NCI-H146 (cell line): ENCODE measurements around the gene FKBP7.
"Not testable (repeated sequence)": the region's sequence is repeated elsewhere in the genome, so short reads cannot be mapped to it uniquely, and the experiment has no call there.

ENCODE experiments used
- DNase-seq: peaks from one replicate; lab custom pipeline; 2025; lab: John Stamatoyannopoulos, UW

Gene FKBP7, protein sequence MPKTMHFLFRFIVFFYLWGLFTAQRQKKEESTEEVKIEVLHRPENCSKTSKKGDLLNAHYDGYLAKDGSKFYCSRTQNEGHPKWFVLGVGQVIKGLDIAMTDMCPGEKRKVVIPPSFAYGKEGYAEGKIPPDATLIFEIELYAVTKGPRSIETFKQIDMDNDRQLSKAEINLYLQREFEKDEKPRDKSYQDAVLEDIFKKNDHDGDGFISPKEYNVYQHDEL

DNA sequence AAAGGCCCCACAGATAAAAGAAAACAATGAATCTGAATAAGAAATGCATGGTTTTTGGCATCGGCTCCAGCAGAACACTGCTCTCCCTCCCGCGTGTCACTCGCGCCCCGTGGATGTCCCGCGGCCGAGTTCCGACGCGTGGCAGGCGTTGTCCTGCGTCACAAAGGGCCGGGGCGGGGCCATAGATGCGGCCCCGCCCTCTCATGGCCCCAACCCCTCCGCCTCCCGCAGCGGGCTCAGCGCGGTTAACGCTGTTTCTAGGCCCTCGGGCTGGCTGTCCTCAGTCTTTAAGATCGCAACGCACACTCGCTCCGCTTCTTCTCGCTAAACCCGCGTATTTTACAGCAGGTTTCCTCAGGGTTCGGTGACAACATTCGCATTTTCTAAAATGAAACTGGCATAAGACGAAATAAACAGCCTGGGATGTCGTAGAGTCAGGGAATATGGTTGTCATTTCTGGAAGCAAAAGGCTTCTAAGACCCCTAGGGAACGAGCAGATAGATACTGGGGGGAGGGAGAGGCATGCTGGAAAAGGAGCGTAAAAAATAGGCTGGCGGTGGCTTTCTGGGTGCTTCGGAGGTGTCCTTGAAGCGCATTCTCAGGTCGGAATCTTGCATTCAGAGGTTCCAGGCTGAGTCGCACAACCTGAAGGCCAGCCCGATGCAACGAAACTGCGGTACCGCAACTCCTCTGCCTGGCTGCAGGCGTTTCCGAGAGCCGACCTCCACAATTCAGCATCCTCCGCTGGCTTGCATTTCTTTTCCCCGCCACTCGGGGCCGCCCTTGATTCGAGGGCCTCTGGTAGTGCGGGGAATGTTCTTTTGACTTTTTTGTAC, at the start of gene FKBP7:
FKBP7 (minus strand) TSS at position 162 of the 836 bp plus-strand sequence; CDS start at position 61, 101 bp downstream.
- DNase-seq, result peak; percentile 79

DNA sequence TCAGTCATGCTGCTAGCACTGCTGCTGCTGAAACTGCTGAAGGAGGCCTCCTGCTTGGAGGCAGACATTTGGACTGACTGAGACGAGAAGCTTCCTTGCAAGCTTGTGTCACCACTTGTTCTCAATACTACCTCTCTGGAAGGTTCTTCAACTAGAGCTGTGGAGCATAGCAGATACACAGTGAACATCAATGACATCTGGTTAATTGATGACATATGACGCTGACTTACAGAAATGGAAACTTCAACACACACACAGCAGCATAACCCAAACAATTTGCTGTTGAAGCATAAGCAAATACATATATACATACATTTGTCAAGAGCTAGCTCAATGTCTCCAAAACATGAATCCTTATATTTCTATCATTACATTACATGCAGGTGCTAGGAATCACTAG, 49.2 kb upstream of the FKBP7 start:
- no peak for DNase-seq

DNA sequence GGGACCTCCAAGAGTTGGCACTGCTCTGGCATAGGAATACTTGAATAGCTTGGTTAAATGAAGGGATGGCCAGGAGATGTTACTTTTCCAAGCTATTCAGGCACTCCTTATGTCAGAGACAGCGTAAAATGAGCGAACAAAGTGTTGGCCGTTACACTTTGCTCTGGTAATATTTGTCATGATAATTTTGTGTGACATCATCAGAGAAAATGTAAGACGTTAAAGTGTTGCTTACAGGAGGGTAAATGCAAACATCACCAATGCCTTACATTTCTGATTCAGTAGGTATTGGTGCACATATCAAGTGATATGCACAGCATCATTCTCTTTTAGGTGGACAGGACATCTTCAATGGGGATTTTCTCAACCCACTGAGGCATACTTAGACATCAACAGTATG, 47.9 kb upstream of the FKBP7 start:
- no peak for DNase-seq

DNA sequence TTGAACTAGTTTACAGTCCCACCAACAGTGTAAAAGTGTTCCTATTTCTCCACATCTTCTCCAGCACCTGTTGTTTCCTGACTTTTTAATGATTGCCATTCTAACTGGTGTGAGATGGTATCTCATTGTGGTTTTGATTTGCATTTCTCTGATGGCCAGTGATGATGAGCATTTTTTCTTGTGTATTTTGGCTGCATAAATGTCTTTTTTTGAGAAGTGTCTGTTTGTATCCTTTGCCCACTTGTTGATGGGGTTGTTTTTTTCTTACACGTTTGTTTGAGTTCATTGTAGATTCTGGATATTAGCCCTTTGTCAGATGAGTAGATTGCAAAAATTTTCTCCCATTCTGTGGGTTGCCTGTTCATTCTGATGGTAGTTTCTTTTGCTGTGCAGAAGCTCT, 47.1 kb upstream of the FKBP7 start:
- DNase-seq, result not testable (repeated sequence)

DNA sequence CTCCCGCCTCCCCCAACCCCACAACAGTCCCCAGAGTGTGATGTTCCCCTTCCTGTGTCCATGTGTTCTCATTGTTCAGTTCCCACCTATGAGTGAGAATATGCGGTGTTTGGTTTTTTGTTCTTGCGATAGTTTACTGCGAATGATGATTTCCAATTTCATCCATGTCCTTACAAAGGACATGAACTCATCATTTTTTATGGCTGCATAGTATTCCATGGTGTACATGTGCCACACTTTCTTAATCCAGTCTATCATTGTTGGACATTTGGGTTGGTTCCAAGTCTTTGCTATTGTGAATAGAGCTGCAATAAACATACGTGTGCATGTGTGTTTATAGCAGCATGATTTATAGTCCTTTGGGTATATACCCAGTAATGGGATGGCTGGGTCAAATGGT, 46.6 kb upstream of the FKBP7 start:
- DNase-seq, result not testable (repeated sequence)

DNA sequence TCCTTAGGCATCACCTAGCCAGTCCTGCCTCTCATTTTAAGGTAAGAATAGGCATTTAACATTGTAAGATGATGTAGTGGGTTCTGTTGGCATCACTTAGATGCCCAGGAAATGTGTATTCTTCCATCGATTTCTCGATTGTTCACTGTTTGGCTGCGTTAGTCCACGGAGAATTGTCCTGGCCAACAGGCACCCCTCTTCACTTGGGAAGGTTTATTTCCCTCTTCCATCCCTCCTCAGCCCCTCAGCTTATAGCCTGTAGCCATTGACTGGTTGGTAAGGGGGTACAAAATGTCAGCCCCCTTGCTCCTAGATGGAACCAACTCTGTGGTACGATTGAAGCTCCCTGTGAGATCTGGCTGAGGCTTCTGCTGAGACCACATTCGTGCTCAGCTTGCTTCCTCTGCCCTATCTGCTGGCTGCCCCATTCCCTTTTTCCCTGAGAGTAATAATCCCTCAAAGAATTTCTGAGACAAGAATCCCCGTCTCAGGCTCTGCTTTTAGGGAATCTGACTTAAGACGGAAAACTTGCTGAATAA, 45.3 kb upstream of the FKBP7 start:
- DNase-seq, result no peak

DNA sequence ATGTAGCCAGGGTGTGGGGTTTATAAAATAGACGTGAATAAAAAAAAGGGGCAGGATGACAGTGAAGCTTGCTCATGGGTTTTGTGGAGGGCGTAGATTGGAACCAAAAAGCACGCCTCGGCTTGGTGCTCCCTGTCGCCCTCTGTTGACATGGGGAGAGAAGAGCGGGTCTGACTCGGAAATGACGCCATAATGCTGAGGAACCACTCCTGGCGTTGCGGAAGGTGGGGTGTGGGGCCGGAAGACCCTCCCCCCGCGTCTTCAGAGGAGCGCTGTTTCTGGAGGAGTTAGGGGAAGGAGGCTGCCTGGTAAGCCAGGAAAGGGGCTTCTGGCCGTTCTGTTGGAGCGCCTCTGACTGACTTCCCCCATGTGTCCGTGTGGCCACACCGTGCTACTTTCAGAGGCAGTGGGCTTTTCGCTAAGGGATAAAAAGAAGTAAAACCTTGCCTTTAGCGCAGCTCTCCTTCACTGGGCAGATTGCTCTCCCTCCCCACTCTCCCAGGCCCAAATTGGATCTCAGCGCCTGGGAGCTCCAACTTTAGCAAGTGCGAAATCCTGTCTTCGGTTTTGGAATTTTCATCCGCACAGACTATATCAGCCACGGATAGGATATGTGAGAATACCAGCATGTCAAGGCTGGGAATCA, 44.7 kb upstream of the FKBP7 start:
- DNase-seq, result no peak

DNA sequence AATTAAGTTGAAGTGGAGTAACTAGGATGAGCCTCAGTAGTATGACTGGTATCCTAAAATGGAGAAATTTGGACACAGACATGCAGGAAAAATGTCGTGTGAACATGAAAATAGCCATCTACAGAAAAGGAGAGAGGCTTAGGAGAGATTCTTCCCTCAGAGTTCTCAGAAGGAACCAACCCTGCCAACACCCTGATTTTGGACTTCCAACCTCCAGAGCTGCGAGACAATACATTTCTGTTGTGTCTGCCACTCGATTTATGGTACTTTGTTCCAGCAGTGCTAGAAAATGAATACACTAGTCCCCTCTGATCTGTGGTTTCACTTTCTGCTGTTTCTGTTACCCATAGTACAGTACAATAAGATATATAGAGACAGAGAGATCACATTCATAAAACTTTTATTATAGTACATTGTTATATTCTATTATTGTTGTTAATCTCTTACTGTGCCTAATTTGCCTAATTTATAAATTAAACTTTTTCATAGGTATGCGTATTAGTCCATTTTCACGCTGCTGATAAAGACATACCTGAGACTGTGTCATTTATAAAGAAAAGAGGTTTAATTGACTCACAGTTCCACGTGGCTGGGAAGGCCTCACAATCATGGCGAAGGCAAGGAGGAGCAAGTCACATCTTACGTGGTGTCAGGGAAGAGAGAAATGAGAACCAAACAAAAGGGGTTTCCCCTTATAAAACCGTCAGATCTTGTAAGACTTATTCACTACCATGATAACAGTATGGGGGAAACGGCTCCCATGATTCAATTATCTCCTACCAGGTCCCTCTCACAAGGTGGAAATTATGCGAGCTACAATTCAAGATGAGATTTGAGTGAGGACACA, 43.1 kb upstream of the FKBP7 start:
- DNase-seq, result no peak

DNA sequence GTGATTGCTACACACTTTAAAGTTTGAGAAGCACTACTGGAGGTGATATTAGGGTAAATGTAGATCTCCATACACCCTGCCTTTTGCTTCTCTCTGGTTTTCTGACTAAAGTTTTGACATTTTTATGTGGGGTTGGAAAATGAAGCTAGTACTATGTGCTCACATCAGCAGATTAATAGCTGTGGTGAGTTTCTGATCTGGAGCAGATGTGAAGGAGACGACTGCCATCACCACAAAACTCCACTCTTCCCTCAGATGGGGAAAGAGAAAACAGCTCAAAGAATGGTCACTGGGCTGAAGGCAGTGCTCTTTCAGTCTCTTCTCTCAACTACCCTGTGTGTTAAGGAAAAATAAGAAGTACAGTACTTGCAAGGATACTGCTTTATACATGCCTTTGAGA, 39.1 kb upstream of the FKBP7 start:
- DNase-seq, result no peak

DNA sequence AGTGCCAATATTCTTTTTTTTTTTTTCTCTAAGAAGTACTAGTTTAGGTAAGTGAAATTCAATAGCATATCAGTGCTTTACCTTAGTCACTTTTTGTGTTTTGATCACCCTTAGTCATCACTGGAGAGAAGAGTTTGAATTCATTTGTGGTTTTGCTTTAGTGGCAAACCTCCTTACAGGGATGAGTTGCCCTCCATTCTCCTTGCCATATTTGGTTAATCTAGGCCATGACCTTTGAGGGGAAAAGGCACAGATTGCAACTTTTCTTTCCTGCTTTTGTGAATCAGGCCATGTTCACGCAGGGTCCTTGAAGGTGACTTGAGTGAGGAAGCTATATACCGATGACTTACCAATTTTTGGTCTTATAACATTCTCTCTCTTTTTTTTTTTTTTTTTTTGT, 36.3 kb upstream of the FKBP7 start:
- no peak for DNase-seq

DNA sequence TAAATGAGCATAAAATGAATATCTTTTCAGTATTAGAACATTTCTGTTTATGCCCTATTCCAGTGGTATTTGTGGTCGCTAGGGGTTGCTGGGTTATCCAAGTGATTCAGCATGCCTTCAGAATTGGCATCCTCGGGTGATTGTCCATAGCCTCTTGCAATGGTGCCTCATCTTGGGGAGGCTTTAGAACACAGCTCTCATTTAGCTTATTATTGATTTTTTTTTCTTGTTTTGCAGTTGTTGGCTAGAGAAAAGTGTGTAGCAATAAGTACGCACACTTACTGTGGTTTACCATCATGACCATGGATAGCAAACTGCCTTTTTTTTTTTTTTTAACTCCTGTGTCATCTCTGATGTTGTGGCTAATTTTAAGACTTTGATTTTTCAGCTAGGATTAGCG, 35.5 kb upstream of the FKBP7 start:
- DNase-seq, result no peak

DNA sequence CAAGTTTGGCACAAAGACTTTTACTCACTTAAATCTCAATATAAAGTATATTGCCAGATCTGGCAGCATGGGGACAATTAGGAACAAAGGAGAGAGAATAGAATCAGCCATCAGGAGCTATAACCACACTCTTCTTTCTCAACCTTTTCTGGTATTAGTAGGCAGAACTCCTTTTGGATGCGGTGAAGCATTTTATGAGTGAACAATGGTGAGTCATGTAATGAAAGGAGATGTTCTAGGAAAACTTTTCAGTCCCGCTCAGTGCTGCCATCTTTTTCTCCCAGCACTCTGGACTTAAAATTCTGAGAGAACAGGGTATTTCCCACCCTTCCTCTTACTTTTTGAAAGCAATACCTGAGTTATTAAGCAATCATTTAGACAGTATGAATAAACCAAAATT, 34.1 kb upstream of the FKBP7 start:
- no peak for DNase-seq

DNA sequence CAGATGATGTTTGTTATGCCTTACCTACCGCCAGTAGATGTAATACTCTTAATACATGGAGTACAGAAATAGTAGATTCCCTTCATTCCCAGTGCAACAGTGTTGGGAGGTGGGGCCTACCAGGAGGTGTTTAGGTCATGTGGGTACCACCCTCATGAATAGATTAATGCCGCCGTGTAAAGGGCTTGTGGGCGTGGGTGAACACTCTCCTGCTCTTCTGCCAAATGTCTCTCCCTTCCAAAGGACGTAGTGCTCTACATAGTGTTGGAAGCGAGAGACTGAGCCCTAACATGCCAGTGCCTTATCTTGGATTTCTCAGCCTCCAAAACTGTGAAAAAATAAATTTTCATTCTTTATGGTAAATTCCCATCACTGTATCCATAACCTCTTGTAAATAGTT, 32.0 kb upstream of the FKBP7 start:
- DNase-seq, result no peak

DNA sequence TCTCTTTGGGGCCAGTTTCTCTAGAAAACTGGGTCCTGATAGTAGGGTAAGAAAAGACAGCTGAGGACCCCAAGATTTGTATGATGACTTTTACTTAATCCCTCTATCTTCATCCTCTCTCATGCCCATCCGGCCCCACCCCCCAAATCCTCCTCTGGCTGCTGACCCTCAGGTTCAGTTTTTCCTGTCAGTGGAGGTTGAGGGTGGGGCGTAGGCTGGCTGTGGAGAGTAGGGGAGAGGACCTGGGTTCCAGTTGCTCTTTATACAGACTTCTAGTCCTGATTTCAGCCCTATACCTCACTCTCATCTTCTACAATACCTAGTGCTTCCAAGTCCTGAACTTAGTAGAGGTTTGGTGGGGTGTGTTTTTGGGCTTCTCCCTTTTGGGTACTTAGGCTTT, 30.2 kb upstream of the FKBP7 start:
- no peak for DNase-seq

DNA sequence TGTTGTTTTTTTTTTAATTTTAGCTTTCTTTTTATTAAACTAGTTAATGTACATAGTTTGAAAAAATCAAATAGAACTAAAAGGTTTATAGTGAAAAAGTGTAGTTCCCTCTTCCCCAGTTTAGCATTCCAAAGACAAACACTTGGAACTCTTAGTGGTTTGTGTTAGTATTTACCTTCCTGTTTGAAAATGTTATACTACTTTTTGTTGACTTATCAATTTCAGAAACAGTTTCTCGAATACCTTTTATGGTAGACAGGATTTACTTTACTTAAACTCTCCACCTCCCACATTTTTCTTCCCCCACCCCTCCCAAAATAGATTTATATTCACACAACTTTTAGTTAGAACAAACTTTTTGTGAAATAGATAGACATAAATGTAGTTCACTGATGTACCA, 28.5 kb upstream of the FKBP7 start:
- no peak for DNase-seq

DNA sequence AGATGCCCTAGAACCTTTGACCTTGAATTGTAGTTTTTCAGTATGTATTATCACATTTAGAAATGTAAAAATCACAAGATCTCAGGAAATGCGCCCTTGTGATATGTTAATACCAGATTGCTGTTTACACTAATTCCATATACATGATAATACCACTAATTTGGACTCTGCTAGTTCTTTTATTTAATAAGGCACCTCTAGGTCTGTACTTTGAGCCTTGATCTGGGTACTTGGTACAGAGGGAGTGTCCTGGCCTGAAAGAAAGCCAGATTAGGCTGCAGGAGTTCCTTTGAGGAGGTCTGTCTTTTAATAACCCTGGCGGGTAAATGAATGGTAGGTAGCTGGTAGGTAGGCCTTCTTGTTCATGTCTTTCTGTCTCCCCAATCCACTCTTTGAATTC, 28.1 kb upstream of the FKBP7 start:
- no peak for DNase-seq

DNA sequence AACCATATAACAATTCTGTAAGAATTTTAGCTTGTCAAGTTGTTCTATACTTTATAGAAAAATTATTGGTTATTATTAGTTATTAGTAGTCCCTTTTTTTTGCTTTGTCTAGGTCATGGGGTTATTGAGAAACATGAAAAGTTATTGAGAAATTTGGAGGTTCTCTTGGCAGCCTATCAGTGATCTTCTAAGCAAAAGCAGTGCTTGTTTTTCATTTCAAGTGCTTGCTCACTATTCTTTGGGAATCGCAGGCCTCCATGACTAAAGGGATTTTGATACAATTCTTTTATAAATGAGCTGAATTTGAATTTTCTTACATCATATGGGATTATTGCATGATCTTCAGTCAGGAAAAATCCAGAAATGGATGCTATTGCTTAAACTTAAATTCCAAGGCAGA, 27.7 kb upstream of the FKBP7 start:
- DNase-seq, result no peak

DNA sequence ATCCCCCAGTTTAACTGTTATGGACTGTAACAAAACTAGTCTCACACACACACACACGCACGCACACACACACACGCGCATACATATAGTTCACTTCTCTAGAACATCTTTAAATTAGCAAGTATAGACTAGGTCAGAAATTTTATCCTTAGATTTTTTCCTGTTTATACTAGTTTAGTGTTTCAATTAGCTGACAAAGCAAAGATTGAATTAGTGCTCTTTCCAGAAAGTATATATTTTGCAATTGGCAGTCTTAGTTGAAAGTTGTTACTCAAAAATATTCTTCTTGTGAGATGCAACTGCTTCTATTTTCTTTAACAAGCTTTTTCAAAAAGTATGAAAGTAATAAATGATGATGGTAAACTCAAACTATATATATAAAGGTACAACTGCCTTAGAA, 24.4 kb upstream of the FKBP7 start:
- DNase-seq, result no peak

DNA sequence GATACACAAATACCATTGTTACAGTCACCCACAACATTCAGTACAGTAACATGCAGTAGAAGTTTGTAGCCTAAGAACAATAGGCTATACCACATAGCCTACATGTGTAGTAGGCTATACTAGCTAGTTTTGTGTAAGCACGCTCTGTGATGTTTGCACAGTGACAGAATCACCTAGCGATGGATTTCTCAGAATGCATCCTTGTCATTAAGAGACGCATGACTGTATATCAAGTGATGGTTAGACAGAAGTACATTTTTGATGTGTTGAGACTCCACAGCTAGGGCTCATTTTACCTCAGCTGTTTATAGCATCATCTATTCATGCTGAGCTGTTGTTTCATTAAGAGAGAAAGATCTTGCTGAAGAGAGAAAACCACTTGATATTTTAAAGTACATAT, 21.2 kb upstream of the FKBP7 start:
- no peak for DNase-seq

DNA sequence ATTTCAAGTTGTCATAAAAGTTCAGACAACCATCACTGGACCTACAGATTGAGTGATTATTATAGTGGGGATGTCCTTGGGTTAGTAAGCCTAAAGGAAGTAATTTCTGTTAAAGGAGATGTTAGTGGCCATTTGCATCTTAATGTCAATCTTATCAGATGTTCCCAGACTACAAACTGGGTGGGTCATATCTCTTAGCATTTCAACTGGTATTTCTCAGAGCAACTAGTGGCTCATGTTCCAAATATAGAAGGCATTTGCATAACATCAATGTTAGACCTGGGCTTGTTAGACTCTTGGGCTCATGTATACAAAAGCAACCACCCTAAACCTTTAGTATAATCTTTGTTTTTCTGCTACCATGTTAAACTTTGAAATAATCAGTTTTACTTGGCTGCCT, 19.7 kb upstream of the FKBP7 start:
- no peak for DNase-seq

DNA sequence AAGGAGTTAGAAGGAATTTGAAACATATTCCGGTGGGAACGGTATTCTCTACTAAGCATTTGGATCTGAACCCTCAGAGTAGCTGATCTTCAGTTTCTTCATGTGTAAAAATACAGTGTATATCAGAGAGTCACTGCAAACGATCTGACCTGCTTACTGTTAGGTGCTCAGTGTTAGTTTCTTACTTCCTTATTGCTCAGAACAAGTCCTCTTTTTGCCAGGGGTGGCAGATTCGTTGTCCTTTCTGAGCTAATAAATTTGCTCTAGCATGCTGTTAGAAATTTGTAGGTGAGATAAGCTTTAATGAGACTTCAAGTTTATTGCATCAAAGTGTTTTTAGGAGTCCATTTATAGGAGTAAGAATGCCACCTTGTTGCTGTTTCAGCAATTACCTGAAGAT, 17.6 kb upstream of the FKBP7 start:
- DNase-seq, result no peak

DNA sequence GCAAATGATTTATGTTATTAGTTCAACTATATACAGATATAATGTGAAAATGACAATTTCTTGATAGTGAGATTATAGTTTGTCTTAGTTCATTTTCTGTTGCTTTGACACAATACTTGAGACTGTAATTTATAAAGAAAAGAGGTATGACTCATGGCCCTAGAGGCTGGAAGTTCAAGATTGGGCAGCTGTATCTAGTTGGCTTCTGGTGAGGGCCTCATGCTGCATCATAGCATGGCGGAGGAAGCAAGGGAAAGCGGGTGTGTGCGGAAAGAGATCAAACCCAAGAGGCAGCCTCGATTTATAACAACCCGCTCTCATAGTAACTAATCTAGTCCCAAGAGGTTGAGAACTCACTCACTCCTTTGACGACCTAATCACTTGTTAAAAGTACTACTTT, 13.2 kb upstream of the FKBP7 start:
- no peak for DNase-seq
